HCT116 (cell line): Measurements from ENCODE around the gene PLEKHA6. TPM values are rescaled to one million over a fixed set of nuclear protein-coding genes. Genes with fewer than 3 reads are reported as not detected.

Source experiments
- ATAC-seq: fragments of 200-7000 bp; cut with Tn5 transposase; 2 replicates; pipeline ENCODE4 v1.9.1; 2020; ENCODE audit warnings: mild to moderate bottlenecking, moderate library complexity
- BruUV-seq: library from RNA; stranded (reverse); fragments of 400-500 nt; replicated peaks from 2 replicates; lab custom pipeline; 2021; lab: Mats Ljungman, UMichigan
- CTCF ChIA-PET: fragments of 300-600 bp; sonication (Branson Sonifier 250); formaldehyde crosslinking; loops from one replicate; lab custom pipeline; 2021; ENCODE audit warnings: antibody characterized with exemption; lab: Charles Lee
- POLR2A ChIA-PET: fragments of 300-600, 350-600 bp; sonication (Branson Sonifier 250); formaldehyde crosslinking; loops from one replicate; lab custom pipeline; 2021; ENCODE audit warnings: antibody characterized with exemption; lab: Charles Lee
- RAD21 ChIA-PET, 2 experiments: fragments of 300-600 bp; sonication (Branson Sonifier 250); formaldehyde crosslinking; loops; one replicate each; lab custom pipeline; 2023; ENCODE audit warnings: low total read pairs in 2 of 2; ENCODE audit not compliant: uncharacterized antibody in 2 of 2, unreplicated experiment in 2 of 2, low non-redundant PET in 1 of 2; lab: Charles Lee
- DNase-seq: peaks from one replicate; pipeline ENCODE4 v3.0.0-alpha.2; 2010; ENCODE audit warnings: low read depth, low spot score
- H2AFZ ChIP-seq: fragments of 200-600 bp; shearing (Covaris generic), sonication (generic); 2 replicates; pipeline ENCODE4 v1.6.1; 2017; ENCODE audit warnings: low read depth, mixed run types, mixed read lengths, antibody characterized with exemption, low read length; ENCODE audit not compliant: poor library complexity, severe bottlenecking
- H3K27ac ChIP-seq: 2 replicates; pipeline ENCODE4 v1.5.1; 2012; ENCODE audit warnings: low read depth, low read length
- H3K27me3 ChIP-seq: fragments of 200-600 bp; sonication (generic); 2 replicates; pipeline ENCODE4 v1.6.1; 2016; ENCODE audit warnings: mixed run types, low read length, mixed read lengths; ENCODE audit not compliant: insufficient read depth
- H3K36me3 ChIP-seq, 2 experiments: fragments of 200-500 bp in 1 of 2; fragments of 200-600 bp in 1 of 2; sonication (Bioruptor generic) in 1 of 2; sonication (generic) in 1 of 2; 2 replicates each; pipeline versions ENCODE4 v1.5.1 to v1.6.1; 2014 to 2016; ENCODE audit warnings: low read length in 2 of 2, inconsistent platforms in 1 of 2, mixed read lengths in 1 of 2, mixed run types in 1 of 2; ENCODE audit not compliant: insufficient read depth in 2 of 2, control insufficient read depth in 1 of 2
- H3K4me1 ChIP-seq, 2 experiments: fragments of 200-600 bp in 1 of 2; sonication (generic) in 1 of 2; 2 replicates each; pipeline versions ENCODE4 v1.5.1 to v1.6.1; 2012 to 2017; ENCODE audit warnings: low read length in 2 of 2, inconsistent platforms in 1 of 2, mild to moderate bottlenecking in 1 of 2, mixed read lengths in 1 of 2, mixed run types in 1 of 2, moderate library complexity in 1 of 2; ENCODE audit not compliant: insufficient read depth in 2 of 2, control insufficient read depth in 1 of 2
- H3K4me2 ChIP-seq: fragments of 200-600 bp; sonication (generic); 2 replicates; pipeline ENCODE4 v1.6.1; 2017; ENCODE audit warnings: mixed run types, low read length, mixed read lengths
- H3K4me3 ChIP-seq, 2 experiments: fragments of 200-600 bp in 1 of 2; sonication (generic) in 1 of 2; replicated peaks in 1 of 2; 2 replicates each; pipeline ENCODE4 v1.5.1; 2011 to 2016; ENCODE audit warnings: low read length in 2 of 2, control low read depth in 1 of 2, low read depth in 1 of 2, mild to moderate bottlenecking in 1 of 2, mixed read lengths in 1 of 2, mixed run types in 1 of 2
- H3K79me2 ChIP-seq: fragments of 200-600 bp; sonication (generic); 2 replicates; pipeline ENCODE4 v1.6.1; 2017; ENCODE audit warnings: mild to moderate bottlenecking, mixed run types, low read length, moderate library complexity, mixed read lengths; ENCODE audit not compliant: insufficient read depth
- H3K9ac ChIP-seq: fragments of 200-600 bp; sonication (generic); 2 replicates; pipeline ENCODE4 v1.6.1; 2016; ENCODE audit warnings: low read length, mixed read lengths
- H3K9me2 ChIP-seq: fragments of 200-600 bp; sonication (generic), shearing (Covaris generic); 2 replicates; pipeline ENCODE4 v1.6.1; 2017; ENCODE audit warnings: mixed run types, mild to moderate bottlenecking, moderate library complexity; ENCODE audit not compliant: insufficient read depth
- H3K9me3 ChIP-seq, 2 experiments: fragments of 200-500 bp in 1 of 2; fragments of 200-600 bp in 1 of 2; sonication (Bioruptor generic) in 1 of 2; sonication (generic) in 1 of 2; 2 replicates each; pipeline ENCODE4 v1.6.1; 2014 to 2017; ENCODE audit warnings: low read length in 2 of 2, mixed read lengths in 2 of 2, inconsistent platforms in 1 of 2, low read depth in 1 of 2, mild to moderate bottlenecking in 1 of 2, mixed run types in 1 of 2, moderate library complexity in 1 of 2; ENCODE audit not compliant: control insufficient read depth in 1 of 2, insufficient read depth in 1 of 2
- H4K20me1 ChIP-seq: fragments of 200-600 bp; sonication (generic), shearing (Covaris generic); 2 replicates; pipeline ENCODE4 v1.6.1; 2017; ENCODE audit warnings: mixed run types, mild to moderate bottlenecking, moderate library complexity; ENCODE audit not compliant: insufficient read depth
- ATF3 ChIP-seq: IDR thresholded peaks from 2 replicates; pipeline ENCODE4 v1.6.1; 2012
- CBX3 ChIP-seq: IDR thresholded peaks from 2 replicates; pipeline ENCODE4 v1.6.1; 2012; ENCODE audit warnings: low read depth
- ELF1 ChIP-seq: IDR thresholded peaks from 2 replicates; pipeline ENCODE4 v1.6.1; 2012; ENCODE audit warnings: low read depth, borderline replicate concordance
- EZH2 ChIP-seq: fragments of 200-600 bp; sonication (generic); IDR thresholded peaks from 2 replicates; pipeline ENCODE4 v1.6.1; 2017; ENCODE audit warnings: antibody characterized with exemption, mixed run types
- EZH2phosphoT487 ChIP-seq: fragments of 200-600 bp; IDR thresholded peaks from 2 replicates; pipeline ENCODE4 v1.6.1; 2018; ENCODE audit warnings: antibody characterized with exemption, borderline replicate concordance
- JUND ChIP-seq: IDR thresholded peaks from 2 replicates; pipeline ENCODE4 v1.6.1; 2012
- POLR2A ChIP-seq: IDR thresholded peaks from 2 replicates; pipeline ENCODE4 v1.7.0; 2011; ENCODE audit warnings: borderline replicate concordance; ENCODE audit not compliant: insufficient read depth, insufficient read length; ENCODE audit errors: extremely low read depth
- POLR2AphosphoS5 ChIP-seq: IDR thresholded peaks from 2 replicates; pipeline ENCODE4 v1.6.1; 2011; ENCODE audit warnings: mild to moderate bottlenecking, low read depth, low read length, moderate library complexity
- SRF ChIP-seq: IDR thresholded peaks from 2 replicates; pipeline ENCODE4 v1.6.1; 2012; ENCODE audit warnings: low read depth
- TCF7L2 ChIP-seq: IDR thresholded peaks from 2 replicates; pipeline ENCODE4 v1.7.0; 2011; ENCODE audit warnings: borderline replicate concordance, inconsistent platforms; ENCODE audit not compliant: insufficient read depth, insufficient read length; ENCODE audit errors: extremely low read depth
- ZFX ChIP-seq: fragments of 450-650 bp; IDR thresholded peaks from 2 replicates; pipeline ENCODE4 v1.6.1; 2017
- intact Hi-C: fragments of 100-400 bp; cut with micrococcal nuclease; formaldehyde crosslinking; loops from 2 replicates; pipeline ENCODE4 v1.10.0; 2022
- total RNA-seq: library from RNA; stranded (reverse); gene quantifications from one replicate; pipeline ENCODE4 v1.2.1, GENCODE V29; 2021; ENCODE audit not compliant: unreplicated experiment
- TF ChIP-seq, protein P1 (sequence below): IDR thresholded peaks from 2 replicates; pipeline ENCODE4 v1.6.1; 2011; ENCODE audit warnings: mild to moderate bottlenecking, low read length, moderate library complexity; ENCODE audit not compliant: insufficient replicate concordance; ENCODE audit errors: extremely low read depth
- TF ChIP-seq, protein P2 (sequence below): IDR thresholded peaks from 2 replicates; pipeline ENCODE4 v1.6.1; 2012; ENCODE audit warnings: low read depth
- TF ChIP-seq, protein P3 (sequence below): IDR thresholded peaks from 2 replicates; pipeline ENCODE4 v1.6.1; 2012

PLEKHA6 gene
- total RNA-seq, 1 experiment from 2014 or later, result 13.1 TPM

- H3K9me3 ChIP-seq, result no peaks in the 10 kb centered on the region
- no peaks in the 10 kb centered on the region for H3K9me2 ChIP-seq
- H3K9ac ChIP-seq, result no peak overlapping the region
- no peak overlapping the region for H3K4me3 ChIP-seq
- no peak overlapping the region for H3K4me2 ChIP-seq
- CTCF ChIA-PET, result interaction anchor here (1.2 kb wide), 1 partner anchor 36 kb away, joined by 3 read pairs; no protein-coding TSS in a partner anchor
- RAD21 ChIA-PET, result no interaction called here
- no peak overlapping the region for H2AFZ ChIP-seq
- no peak for ATAC-seq
- POLR2A ChIA-PET, result no interaction called here
- H3K27ac ChIP-seq, result no peak overlapping the region
- no peaks in the 10 kb centered on the region for H3K79me2 ChIP-seq
- no peaks in the 10 kb centered on the region for H3K27me3 ChIP-seq
- peaks cover 5 to 18% of the 10 kb centered on the region in 2 experiments for H3K4me1 ChIP-seq
- no peak for DNase-seq
- TF ChIP-seq TCF7L2 (no peak), POLR2A (no peak), JUND (no peak), POLR2AphosphoS5 (no peak), EZH2 (no peak), ELF1 (no peak), SRF (no peak), CBX3 (no peak), ATF3 (no peak), EZH2phosphoT487 (no peak), ZFX (no peak)
- TF ChIP-seq, protein P1, sequence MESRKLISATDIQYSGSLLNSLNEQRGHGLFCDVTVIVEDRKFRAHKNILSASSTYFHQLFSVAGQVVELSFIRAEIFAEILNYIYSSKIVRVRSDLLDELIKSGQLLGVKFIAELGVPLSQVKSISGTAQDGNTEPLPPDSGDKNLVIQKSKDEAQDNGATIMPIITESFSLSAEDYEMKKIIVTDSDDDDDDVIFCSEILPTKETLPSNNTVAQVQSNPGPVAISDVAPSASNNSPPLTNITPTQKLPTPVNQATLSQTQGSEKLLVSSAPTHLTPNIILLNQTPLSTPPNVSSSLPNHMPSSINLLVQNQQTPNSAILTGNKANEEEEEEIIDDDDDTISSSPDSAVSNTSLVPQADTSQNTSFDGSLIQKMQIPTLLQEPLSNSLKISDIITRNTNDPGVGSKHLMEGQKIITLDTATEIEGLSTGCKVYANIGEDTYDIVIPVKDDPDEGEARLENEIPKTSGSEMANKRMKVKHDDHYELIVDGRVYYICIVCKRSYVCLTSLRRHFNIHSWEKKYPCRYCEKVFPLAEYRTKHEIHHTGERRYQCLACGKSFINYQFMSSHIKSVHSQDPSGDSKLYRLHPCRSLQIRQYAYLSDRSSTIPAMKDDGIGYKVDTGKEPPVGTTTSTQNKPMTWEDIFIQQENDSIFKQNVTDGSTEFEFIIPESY, result no peak
- TF ChIP-seq, protein P2, sequence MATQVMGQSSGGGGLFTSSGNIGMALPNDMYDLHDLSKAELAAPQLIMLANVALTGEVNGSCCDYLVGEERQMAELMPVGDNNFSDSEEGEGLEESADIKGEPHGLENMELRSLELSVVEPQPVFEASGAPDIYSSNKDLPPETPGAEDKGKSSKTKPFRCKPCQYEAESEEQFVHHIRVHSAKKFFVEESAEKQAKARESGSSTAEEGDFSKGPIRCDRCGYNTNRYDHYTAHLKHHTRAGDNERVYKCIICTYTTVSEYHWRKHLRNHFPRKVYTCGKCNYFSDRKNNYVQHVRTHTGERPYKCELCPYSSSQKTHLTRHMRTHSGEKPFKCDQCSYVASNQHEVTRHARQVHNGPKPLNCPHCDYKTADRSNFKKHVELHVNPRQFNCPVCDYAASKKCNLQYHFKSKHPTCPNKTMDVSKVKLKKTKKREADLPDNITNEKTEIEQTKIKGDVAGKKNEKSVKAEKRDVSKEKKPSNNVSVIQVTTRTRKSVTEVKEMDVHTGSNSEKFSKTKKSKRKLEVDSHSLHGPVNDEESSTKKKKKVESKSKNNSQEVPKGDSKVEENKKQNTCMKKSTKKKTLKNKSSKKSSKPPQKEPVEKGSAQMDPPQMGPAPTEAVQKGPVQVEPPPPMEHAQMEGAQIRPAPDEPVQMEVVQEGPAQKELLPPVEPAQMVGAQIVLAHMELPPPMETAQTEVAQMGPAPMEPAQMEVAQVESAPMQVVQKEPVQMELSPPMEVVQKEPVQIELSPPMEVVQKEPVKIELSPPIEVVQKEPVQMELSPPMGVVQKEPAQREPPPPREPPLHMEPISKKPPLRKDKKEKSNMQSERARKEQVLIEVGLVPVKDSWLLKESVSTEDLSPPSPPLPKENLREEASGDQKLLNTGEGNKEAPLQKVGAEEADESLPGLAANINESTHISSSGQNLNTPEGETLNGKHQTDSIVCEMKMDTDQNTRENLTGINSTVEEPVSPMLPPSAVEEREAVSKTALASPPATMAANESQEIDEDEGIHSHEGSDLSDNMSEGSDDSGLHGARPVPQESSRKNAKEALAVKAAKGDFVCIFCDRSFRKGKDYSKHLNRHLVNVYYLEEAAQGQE, result no peak
- TF ChIP-seq, protein P3, sequence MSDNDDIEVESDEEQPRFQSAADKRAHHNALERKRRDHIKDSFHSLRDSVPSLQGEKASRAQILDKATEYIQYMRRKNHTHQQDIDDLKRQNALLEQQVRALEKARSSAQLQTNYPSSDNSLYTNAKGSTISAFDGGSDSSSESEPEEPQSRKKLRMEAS, result no peak
- intact Hi-C loops, result no loop called here
- H4K20me1 ChIP-seq, result no peaks in the 10 kb centered on the region
- BruUV-seq, result no TSS peak
- no peaks in the 10 kb centered on the region for H3K36me3 ChIP-seq
Measured at GRCh38 chr1:204327359-204327758, 32.4 kb downstream of the PLEKHA6 start.
